DMS153 treated with DMSO at 0.1 percent for 48 hours (cell line): ENCODE results near the gene NKD1.

ENCODE experiments used
- DNase-seq: peaks from one replicate; lab custom pipeline; 2025; ENCODE audit not compliant: unreplicated experiment; lab: John Stamatoyannopoulos, UW

Gene NKD1

DNA sequence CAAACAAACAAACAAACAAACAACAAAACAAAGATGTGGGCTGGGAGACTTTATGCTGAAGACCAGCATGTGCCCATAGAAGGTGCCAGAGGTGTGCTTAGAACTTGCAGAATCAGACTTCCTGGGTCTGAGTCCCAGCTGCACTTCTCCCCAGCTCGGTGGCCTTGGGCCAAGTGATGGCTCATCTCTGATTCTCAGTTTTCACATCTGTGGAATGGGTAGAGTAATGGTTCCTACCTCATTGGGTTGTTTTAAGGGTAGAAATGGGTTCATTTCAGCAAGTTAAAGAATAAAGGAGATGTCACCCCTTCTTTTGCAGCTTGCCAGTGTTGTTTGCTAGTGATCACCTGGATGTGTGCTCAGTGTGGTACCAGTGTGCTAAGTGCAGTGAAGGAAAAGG, 10.7 kb downstream of the NKD1 start:
- no peak for DNase-seq

DNA sequence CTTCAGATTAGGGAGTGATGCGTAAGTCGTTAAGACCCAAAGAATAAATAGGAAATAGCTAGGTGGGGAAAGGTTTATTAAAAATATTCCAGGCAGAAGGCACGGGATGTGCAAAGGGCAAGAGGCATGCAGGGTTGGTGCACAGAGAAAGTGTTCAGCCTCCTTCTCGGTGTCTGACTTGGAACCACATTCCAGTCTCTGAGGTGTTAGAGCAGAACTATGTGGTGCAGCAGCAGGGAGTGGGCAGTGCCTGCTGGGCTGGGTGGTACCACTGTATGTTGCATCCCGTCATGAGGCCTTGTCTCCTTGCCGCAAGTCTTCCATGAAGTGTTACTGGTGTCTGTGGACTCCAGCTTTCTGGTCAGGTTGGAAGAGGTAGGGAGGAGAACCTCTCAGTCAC, 11.1 kb downstream of the NKD1 start:
- DNase-seq = no peak

DNA sequence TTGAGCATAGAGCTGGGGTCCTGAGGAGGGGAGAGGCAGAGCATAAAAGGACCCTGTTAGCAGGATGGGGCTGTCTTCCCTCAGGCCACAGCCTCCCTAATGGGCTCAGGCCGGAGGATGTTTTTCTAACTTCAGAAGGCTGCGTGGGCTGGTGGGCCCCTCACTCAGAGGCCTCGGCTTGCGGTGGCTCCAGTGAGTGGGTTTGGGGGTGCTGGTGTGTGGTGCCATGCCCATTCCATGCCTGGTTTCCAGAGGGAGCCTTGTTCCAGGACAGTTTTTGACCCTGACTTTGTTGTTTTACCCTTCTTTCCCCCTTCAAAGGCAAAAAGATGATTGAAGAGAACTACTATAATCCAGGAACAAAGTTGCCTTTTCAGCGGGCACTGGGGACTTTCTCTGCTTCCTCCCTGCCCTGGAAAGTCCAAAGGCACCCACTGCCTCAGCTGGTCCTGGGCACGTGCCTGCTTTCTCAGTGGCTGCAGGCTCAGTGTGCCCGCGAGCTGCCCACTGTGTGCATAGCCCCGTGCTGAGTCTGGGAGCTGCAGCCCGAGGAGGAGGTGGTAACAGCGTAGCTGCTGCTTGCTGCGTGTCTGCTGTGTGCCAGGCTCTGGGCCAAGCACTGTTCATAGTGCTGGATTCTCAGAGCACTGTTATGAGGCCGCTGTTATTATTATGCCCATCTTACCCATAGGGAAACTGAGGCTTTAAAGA, 11.8 kb downstream of the NKD1 start:
- no peak for DNase-seq

DNA sequence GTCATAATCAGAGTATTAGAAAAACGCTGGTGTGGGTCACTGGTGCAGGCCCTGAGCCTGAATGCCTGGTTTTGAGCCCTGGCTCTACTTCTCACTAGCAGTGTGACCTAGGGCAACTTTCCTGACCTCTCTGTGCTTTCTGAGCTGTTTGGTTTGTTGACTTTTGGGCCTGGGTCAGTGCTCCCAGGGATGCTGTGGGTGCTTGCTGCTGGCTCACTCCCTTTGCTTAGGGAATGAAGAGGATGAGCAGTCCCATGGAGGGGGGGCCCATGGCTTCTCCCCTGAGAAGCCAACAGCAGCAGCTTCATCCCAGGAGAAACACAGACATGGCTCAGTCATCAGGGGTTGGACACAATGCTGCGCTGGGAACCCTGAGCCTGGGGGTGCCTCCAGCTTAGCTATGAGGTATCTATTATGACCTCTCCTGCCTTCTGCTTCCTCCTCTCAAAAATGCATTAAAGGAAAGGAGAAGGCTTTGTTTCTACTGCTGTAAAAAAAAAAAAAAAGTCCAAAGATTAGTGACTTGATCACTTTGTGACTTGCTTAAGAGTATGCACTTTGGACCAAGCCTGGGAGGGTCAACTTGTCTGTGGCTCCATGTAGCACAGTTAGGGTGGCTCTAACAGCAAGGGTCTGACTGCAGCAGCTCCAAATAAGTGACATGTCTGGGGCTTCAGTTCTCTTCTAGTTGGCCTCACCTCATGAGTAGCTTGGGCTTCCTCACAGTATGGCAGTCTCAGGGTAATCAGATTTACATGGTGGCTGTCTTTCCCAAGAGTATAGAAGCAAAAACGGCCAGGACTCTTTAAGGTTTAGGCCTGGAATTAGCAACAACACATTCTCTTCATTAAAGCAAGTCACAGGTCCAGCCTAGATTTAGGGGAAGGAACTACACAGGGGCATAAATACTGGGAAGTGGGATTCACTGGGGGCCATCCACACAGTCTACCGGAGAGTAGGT, 13.0 kb downstream of the NKD1 start:
- no peak for DNase-seq

DNA sequence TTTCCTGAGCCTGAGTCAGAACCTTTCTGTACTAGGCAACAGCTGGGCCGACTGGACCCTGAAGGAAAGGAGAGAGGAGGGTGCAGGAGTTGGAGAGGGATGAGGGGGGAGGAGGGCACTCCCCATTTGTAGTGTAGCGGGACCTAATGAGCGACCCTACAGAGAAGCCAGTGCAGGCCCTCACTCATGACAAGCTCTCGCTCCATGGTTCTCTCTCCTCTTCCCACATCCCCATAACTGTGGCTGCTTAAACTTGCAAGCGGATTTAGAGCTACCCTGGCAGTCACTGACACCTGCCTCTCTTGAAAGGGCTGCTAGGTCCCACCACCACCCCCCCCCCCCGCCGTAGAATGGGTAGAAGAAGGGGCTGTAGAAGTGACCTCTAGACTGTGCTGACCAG, 14.5 kb downstream of the NKD1 start:
- no peak for DNase-seq

DNA sequence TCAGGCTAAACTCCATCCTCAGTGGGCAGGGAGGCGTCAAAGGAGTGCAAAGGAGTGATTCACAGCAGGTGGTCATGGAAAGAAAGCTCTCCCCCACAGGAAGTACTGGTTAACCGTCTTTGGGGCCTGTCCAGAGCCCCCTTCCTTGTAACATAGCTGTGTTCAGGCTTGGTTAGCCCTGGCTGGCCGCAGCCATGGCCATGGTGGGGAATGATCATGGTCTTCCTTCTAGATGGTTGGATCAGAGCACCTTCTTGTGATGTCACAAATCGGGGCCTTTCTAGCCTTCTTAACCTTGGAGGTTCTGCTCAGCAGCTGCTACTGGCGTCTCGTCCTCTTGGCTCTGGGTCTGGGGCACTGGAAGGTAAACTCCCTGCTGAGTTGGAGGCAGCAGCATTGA, 15.8 kb downstream of the NKD1 start:
- no peak for DNase-seq

DNA sequence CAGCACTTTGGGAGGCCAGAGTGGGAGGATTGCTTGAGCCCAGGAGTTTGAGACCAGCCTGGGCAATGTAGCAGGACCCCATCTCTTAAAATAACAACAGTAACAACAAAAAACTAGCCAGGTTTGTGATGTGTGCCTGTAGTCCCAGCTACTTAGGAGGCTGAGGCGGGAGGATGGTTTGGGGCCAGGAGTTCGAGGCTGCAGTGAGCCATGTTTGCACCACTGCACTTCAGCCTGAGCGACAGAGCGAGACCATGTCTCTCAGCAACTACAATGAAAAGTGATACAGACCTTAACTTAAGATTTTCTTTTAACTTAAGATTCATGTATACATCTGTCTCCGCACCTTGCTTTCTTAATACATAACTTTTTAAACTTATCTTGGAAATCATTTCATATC, 17.2 kb downstream of the NKD1 start:
- no peak for DNase-seq

DNA sequence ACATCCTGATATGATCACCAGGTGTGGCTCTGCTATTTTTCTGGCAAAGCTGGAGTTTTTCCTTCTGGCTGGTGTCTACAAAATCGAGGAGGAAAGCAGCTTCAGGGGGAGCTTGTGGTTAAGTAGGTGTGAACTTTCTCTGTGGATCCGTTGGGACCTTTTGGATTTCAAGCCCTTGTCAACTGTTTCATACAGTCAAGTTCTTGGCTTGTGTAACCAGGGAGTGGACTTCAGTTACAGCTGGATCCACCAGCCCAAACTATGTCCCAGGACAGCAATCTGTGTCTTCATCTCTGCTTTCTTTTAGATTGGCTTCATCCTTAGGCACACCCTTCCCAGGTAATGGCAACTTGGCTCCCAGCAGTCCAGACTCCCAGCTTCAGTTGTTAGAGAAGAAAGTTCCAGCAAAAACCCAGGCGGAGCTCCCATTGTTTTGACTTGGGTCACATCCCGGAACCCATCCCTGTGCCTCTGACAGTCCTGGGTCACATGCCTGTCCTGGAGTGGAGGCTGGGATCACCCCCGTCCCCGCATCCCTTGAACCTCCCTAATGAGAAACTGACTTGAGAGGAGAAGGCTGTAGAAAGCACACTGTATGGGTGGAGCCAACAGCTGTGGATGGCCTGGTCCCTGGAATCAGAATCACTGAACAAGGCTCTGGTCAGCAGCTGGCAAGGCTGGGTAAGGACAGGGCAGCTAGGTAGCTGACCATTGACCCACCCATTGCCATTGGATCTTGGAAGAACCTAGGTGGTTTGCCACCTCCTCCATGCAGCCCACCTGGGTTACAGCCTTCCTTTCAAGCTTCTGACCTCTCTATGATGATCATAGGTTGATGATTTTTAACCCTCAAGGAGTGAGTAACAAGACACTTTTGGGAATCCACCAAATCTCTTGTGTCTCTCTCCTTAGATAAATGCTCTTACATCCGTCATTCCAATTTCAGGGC, 18.1 kb downstream of the NKD1 start:
- DNase-seq = no peak

DNA sequence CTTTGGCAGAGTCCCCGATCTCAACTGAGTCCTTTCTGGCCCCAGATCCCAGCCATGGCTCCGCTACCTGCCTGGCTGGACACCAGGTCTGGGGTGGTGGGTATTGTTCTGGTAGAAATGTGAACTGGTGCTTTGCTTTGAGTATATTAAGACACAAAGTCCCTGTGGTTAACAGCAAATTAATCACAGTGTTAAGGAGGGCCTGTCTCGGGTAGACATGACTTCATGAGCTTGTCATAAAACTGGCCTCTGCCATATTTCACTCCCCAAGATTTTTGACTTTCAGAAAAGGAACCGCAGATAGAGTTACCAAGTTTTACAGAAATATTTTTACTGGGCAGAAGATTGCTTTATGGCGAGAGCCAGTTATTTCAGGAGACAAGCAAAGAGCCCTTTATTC, 19.5 kb downstream of the NKD1 start:
- DNase-seq = no peak

DNA sequence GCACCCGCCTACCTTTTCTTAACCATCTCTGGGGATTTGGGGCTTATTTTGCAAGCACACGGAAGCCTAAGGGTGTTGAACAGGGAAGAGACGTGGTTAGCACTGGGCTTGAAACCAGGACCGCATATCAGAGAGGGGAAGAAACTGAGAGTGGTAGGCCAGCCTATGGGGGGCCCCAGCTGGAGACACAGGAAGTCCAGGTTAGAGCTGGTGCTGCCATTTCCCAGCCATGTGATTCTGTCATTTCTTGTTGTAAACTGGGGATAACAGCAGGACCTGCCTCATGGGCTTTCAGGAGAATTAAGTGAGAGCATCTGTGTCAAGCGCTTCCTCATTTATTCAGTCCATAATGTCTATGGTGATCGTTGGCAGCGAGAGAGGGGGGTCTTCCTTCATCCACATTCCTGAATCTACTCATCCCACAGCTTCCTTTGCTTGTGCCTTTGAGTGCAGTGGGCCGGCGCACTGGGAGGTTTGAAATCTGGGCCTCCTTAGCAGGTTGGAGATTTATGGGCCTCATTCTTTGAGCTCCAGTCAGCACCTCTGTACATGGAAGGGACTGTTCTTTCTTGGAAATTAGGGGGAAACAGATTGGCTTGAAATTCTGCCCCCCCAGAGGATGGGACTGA, 20.1 kb downstream of the NKD1 start:
- no peak for DNase-seq

DNA sequence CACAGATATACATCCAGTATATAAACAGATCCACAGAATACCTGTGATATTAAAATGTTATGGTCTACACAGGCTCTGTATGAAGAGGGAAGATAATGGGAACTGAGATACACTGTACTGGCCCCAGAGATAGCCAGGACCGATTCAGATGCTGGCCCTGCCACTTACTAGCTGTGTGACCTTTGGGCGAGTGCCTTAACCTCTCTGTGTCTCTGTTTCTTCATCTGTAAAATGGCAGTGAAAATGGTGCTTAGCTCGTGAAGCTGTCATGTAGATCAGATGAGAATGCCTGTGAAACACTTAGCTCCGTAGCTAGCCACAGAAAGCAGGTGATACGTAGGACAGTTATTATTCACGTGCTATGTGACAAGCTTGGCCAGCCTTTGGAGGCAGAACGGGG, 22.2 kb downstream of the NKD1 start:
- DNase-seq = no peak

DNA sequence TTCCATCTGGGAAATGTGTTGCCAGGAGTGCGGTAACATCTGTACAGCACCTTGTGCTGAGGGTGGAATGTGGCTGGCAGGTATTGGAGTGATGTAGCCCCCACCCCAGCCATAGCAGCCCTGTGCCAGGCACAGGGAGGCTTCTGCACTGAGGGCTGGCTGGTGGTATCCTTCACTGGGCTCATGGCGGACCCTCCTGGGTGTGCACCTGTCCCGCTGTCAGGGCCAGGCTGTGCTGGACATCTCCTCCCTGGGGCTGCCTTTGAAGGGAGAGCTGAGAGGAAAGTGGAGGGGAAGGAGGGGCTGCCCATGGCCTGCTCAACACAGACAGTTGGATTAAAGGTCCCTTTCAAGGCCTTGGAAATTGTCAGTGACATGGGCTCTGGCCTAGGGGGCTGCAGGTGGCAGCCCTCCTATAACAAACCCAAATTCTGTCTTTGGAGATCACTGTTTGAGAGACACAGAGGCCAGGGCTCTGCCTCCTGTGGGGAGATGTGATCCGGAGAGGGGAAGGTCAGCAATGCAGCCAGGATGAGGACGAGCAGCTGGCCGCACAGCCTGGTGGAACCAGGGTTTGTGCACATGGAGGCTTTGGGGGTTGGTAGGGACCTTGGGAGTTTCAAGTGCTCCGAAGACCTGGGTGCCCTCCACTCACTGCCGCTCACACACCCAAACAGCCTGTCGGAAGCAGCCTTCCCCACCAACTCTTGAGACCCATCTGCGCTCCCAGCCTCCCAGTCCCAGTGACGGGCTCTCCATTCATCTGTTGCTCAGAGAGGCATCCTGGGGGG, 22.8 kb downstream of the NKD1 start:
- no peak for DNase-seq

DNA sequence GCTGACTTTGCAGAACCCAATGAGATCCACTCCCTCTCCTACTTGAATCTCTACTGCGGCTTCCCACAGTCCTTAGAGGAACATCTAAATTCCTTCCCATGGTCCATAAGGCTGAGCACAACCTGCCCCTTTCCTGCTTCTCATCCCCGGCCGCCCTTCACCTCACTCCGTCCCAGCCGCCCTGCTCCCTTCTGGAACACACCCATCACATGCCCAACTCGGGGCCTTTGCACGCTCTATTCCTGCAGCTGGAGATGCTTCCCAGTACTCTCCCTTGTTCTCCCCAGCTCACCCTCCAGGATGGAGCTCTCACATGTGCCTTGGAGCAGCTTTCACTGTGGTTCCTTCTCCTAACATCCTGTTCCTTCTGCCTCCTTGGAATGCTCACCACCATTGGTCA, 23.6 kb downstream of the NKD1 start:
- DNase-seq = no peak

DNA sequence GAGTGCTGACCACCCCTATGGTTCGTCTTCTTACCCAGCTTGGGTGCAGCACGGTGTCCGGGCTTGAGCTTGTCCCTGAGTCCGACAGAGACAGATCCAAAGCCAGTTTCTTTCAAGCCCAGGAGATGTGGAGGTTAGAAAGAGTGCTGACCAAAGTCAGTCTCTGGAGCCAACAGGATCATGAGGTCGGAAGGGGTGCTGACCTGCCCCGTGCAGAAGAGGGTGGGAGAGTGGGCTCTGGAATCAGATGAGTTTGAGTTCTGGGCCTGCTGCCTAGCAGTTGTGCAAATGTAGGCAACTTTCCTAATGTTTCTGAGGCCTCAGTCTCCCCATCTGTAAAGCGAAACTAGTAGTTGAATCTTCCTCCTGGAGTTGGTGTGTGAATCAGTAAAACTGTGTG, 24.5 kb downstream of the NKD1 start:
- DNase-seq = no peak

DNA sequence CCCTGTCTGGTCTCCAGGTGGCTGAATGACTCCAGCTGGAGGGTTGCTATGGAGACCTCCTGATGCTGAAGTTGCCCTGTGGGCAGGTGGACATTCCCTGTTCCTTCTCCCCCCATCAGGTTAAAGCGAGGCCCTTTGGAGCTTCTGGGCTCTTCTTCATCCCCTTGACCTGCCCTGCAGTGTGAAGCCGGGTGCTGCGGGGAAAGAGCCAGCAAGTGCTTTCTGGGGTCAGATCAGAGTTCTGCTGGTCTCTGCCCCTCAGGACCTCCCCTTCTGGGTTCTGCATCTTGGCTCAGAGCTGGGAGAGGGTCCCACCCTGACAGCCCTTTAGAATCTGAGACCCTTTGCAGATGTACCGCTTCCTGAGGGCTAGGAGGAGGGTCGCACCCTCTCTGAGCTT, 25.1 kb downstream of the NKD1 start:
- DNase-seq = no peak

DNA sequence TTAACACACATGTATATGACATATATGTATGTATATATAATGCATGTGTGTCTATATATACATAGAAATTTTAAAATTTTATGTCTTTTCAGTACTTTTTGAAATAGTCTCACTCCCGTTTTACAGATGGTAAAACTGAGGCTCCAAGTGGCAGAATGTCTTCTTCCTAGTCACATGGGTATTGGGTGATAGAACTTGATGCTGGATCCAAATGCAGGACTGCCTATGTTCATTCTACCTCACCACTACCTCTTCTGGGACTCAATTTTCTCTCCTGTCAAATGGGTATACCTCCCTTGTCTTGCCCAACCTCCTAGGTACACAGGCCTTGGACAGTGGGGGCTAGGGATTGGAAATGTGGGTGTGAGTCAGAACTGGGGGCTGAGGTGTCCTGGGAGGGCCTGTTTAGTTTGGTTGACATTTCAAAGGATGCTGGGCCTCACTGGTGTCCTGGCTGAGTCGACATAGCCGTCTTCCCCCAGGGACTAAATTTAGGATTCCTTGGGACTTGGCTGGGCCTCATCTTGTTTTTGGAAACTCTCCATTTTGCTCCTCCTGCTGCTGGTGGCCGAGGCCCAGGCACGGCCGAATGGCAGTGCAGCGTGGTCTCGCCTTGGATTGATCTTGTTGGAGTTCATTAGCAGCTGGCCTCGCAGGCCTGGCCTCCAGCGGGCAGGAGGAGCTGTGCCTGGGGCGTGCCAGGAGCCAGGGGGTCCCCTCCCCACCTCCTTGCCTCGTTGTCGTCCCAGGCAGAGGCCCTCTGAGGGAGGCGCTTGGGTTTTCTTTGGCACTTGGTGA, 25.9 kb downstream of the NKD1 start:
- no peak for DNase-seq

DNA sequence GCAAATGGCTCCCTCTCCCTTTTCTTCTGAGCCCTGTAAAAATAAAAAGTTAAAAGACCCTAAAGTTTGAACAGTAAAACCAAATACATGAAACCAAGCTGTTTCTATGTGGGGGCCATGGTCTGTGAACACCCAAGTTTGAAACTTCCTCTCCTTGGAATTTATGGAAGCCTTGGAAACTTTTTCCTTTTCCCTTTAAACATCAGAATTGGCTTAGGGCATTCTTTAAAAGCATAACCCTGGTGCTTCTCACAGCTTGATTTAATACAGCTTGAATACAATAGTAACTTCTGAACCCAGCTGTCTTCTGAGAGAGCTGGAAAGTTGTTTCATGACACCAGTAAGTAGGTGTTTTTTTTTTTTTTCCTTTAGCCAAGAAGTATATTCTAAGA, 26.5 kb downstream of the NKD1 start:
- no peak for DNase-seq

DNA sequence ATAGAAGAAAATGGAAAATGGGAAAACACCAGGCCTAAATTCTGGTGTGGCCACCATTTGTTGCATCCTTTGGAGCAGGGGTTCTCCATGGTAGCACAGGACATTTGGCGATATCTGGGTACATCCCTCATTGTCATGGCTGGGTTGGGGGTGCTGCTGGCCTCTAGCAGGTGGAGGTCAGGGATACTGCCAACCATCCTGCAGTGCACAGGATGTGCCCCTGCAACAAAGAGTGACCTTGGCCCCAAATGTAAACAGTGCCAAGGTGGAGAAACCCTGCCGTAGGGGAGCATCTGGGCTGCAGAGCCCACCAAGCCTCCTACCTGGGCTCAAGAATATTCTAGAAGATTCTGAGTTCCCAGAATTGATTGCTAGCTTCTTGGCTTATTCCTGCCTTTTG, 27.5 kb downstream of the NKD1 start:
- no peak for DNase-seq

DNA sequence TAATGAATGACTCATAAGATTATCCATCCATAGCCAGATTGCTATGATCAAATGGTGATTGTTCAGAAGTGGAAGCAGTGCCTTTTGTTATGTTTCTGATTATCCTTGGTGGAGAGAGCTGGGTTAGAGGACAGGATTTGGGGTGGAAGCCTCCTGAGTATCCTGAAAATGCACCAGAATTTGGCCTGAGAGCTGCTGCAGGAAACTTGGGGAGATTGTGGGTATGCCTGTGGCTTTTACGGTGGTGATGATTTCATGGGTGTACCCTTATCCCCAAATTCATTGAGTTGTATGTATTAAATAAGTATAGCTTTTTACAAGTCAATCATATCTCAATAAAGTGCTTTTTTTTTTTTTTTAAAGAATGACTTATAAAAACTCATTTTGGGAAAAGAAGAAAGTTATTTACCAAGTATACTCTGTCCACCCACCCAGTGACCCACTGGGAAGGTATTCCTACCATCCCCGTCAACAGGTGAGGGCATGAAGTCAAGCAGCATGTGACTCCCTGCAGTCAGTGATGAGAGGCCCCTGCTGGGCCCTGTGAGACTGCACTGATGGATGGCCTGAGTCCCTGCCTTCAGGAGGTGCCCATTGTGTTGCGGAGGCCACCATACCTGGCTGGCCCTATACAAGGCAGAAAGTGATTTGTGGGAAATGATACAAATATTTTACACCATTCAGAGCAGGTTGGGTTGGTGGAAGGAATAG, 28.4 kb downstream of the NKD1 start:
- no peak for DNase-seq
